ENCODE data around the gene TRAPPC3L.

The TRAPPC3L gene

GRCh38 chr6:116472706-116473105 lies 72.8 kb downstream of the TRAPPC3L start:
- no peaks in the 10 kb centered on the region for H3K9me3 ChIP-seq (ENCODE audit: severe bottlenecking)
- no peaks in the 10 kb centered on the region for H3K27me3 ChIP-seq (ENCODE audit: insufficient read depth, poor library complexity, severe bottlenecking)
- ATAC-seq (ENCODE audit: low read depth) (no peak), DNase-seq (ENCODE audit: low spot score) (no peak)
- H3K4me1 ChIP-seq (ENCODE audit: insufficient read depth, poor library complexity, severe bottlenecking) = no peaks in the 10 kb centered on the region
- H3K27ac ChIP-seq (ENCODE audit: poor library complexity, severe bottlenecking) = no peak overlapping the region
- H3K36me3 ChIP-seq (ENCODE audit: low read depth) = no peaks in the 10 kb centered on the region
- no peak overlapping the region for H3K4me3 ChIP-seq (ENCODE audit: severe bottlenecking)
- TF ChIP-seq CTCF (IDR thresholded peaks at IDR 0.05; ENCODE audit: poor library complexity, severe bottlenecking) = no peak

- no peaks in the 10 kb centered on the region for H3K36me3 ChIP-seq (ENCODE audit: low read depth)
- H3K9me3 ChIP-seq (ENCODE audit: severe bottlenecking) = no peaks in the 10 kb centered on the region
- no peaks in the 10 kb centered on the region for H3K27me3 ChIP-seq (ENCODE audit: insufficient read depth, poor library complexity, severe bottlenecking)
- H3K4me1 ChIP-seq (ENCODE audit: insufficient read depth, poor library complexity, severe bottlenecking) = no peaks in the 10 kb centered on the region
- no peak overlapping the region for H3K4me3 ChIP-seq (ENCODE audit: severe bottlenecking)
- no peak for TF ChIP-seq CTCF (IDR thresholded peaks at IDR 0.05; ENCODE audit: poor library complexity, severe bottlenecking)
- no peak for ATAC-seq (ENCODE audit: low read depth)
- DNase-seq (ENCODE audit: low spot score) = no peak
- H3K27ac ChIP-seq (ENCODE audit: poor library complexity, severe bottlenecking) = no peak overlapping the region
Measured at GRCh38 chr6:116471531-116471930, 74.0 kb downstream of the TRAPPC3L start.

DNA sequence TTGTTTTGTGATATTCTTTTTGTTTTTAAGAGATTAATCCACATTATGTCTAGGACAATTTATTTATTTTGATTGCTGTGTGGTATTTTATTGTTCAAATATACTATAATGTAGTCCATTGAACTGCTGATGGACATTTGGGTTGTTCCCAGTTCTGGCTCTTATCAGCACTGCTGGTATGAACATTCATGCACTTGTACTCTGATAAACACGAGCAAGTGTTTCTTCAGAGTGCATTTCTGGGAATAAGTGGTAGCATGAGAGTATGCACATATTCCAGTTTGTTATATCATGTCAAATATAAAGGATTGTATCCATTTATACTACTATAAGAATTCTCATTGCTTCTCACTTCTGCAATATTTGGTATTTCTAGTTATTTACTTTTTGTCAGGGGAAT lies 77.2 kb downstream of the TRAPPC3L start:
- Histone ChIP-seq H3K4me1 (ENCODE audit: insufficient read depth, poor library complexity, severe bottlenecking) (no peaks in the 10 kb centered on the region), H3K9me3 (ENCODE audit: severe bottlenecking) (no peaks in the 10 kb centered on the region), H3K36me3 (ENCODE audit: low read depth) (no peaks in the 10 kb centered on the region), H3K27ac (ENCODE audit: poor library complexity, severe bottlenecking) (no peak overlapping the region), H3K27me3 (ENCODE audit: insufficient read depth, poor library complexity, severe bottlenecking) (no peaks in the 10 kb centered on the region), H3K4me3 (ENCODE audit: severe bottlenecking) (no peak overlapping the region)
- DNase-seq (ENCODE audit: low spot score) (no peak), ATAC-seq (ENCODE audit: low read depth) (no peak)
- TF ChIP-seq CTCF (IDR thresholded peaks at IDR 0.05; ENCODE audit: poor library complexity, severe bottlenecking) = no peak

GRCh38 chr6:116467514-116467913 lies 78.0 kb downstream of the TRAPPC3L start:
- H3K4me1 ChIP-seq (ENCODE audit: insufficient read depth, poor library complexity, severe bottlenecking) = no peaks in the 10 kb centered on the region
- H3K4me3 ChIP-seq (ENCODE audit: severe bottlenecking) = no peak overlapping the region
- ATAC-seq (ENCODE audit: low read depth) (no peak), DNase-seq (ENCODE audit: low spot score) (no peak)
- no peaks in the 10 kb centered on the region for H3K27me3 ChIP-seq (ENCODE audit: insufficient read depth, poor library complexity, severe bottlenecking)
- no peaks in the 10 kb centered on the region for H3K36me3 ChIP-seq (ENCODE audit: low read depth)
- H3K9me3 ChIP-seq (ENCODE audit: severe bottlenecking) = no peaks in the 10 kb centered on the region
- no peak overlapping the region for H3K27ac ChIP-seq (ENCODE audit: poor library complexity, severe bottlenecking)
- no peak for TF ChIP-seq CTCF (IDR thresholded peaks at IDR 0.05; ENCODE audit: poor library complexity, severe bottlenecking)

GRCh38 chr6:116467096-116467495 lies 78.4 kb downstream of the TRAPPC3L start:
- Histone ChIP-seq H3K27ac (ENCODE audit: poor library complexity, severe bottlenecking) (no peak overlapping the region), H3K4me1 (ENCODE audit: insufficient read depth, poor library complexity, severe bottlenecking) (no peaks in the 10 kb centered on the region), H3K36me3 (ENCODE audit: low read depth) (no peaks in the 10 kb centered on the region), H3K4me3 (ENCODE audit: severe bottlenecking) (no peak overlapping the region), H3K9me3 (ENCODE audit: severe bottlenecking) (no peaks in the 10 kb centered on the region), H3K27me3 (ENCODE audit: insufficient read depth, poor library complexity, severe bottlenecking) (no peaks in the 10 kb centered on the region)
- no peak for TF ChIP-seq CTCF (IDR thresholded peaks at IDR 0.05; ENCODE audit: poor library complexity, severe bottlenecking)
- no peak; the same call in 2 of the 3 replicates for ATAC-seq (ENCODE audit: low read depth)
- no peak for DNase-seq (ENCODE audit: low spot score)

Data from RWPE2 (cell line).